HG02973 (cell line): ENCODE measurements around the gene CCL18.
"Not testable (repeated sequence)": the region's sequence is repeated elsewhere in the genome, so short reads cannot be mapped to it uniquely, and the experiment has no call there.

Experiments
- ATAC-seq: cut with Tn5 transposase; IDR thresholded peaks from one replicate; pipeline ENCODE4 v1.9.1; 2021; ENCODE audit warnings: moderate library complexity; ENCODE audit not compliant: unreplicated experiment

Gene CCL18

DNA sequence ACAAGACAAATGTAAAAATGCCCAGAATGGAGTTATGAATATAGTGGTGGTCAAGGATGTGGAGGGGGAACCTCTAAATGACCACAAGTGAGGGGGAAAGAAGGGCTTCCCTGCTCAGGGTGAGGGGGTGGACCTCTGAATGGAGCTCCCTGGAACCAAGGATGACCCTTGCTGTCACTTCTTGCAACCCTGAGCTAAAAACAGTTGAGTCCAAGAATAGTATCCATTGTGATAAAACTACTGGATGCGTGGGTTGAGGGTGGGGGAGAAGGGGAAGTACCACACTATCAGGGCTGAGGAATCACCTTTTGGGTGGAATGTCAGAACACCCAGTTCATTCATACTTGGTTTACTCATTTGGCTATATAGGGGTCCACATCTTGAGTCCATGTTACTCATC lies 34.9 kb downstream of the CCL18 start:
- ATAC-seq = not testable (repeated sequence)

DNA sequence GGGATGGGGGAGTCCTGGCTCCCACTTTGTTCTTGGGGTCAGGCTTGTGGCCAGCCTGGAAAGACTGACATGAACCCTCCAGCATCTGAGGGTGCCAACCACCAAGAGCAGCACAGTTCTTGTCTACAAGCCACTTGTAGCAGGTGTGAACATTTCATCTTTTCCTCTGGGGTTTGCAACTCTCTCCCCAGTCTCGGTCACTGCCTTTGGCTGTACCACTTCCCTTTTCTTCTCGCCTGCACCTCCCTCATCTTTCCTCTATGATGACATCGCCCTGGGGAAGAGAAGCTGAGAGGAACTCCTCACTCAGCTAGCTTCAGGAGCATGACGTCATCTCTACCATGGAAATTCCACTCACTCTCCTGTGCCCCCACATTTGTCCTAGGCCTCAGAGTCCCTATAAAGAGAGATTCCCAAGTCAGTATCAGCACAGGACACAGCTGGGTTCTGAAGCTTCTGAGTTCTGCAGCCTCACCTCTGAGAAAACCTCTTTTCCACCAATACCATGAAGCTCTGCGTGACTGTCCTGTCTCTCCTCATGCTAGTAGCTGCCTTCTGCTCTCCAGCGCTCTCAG lies 39.4 kb downstream of the CCL18 start, which contains the start of gene CCL4:
Gene CCL4 (plus strand): TSS at position 427 of the 575 bp plus-strand sequence. CDS start 79 bp downstream, at position 506.
- peak; percentile 77 for ATAC-seq

DNA sequence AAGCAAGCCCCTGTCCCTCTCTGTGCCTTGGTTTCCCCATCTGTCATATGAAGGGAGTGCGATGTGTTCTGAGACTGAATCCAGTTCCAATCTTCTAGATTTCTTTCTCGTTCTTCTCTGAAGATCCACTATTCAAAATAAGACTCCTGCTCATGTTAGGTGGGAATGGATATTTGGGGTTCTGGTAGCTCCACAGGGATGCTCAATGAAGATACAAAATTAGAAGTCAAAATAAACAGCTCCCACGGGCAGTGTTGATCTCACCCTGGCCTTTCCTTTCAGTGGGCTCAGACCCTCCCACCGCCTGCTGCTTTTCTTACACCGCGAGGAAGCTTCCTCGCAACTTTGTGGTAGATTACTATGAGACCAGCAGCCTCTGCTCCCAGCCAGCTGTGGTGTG lies 40.2 kb downstream of the CCL18 start:
- ATAC-seq = not testable (repeated sequence)

DNA sequence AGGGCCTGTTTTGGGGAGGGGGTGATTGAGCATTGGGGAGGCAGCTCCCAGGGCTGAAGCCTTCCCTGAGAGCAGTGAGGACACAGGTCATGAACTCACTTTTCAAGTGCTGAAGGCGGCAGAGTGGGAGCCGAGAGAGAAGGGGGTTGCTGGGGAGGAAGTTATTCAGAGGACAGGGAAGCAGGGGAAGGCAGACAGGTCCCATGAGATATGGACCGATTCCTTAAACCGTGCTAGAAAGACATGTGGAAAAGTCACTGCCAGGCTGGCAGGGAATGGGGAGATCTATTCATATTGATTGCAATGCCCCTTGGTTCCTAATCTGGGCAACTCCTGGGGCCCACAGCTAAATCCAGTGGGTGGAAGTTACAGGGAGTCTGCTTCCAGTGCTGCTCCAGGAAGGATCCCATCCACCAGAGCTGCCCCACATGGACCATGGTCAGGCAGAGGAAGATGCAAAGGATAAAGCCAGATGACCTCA lies 40.7 kb downstream of the CCL18 start:
- no peak for ATAC-seq

DNA sequence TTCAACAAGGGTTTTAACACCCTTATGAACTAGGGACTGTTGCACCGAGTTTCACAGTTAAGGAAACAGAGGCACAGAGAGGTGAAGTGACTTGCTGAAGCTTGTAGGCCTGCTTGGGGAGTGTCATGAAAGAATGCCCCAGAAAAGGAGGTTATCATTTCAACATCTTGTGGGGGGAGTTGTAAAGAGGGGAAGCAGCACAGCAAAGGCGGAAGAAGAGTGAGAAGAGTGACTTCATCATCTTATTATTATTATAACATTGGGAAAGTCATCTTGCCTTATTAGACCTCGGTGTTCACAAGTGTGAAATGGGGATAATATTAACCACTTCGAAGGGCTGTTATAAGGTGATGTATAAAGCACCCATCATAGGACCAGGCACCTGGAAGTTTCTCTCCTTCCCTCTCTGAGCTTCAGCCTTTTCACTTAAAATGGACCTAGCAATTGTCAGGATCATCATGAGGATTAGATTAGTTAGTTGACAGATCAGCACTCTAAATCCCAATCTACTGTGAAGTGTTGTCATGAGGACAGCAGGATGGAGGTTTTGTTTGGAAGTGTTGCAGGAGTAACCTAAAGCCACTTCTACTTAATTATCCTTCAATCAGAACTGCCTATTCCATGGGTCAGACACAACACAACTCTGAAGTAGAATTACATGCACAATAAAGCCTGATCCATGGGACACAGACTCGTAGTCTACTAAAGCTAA lies 41.9 kb downstream of the CCL18 start:
- ATAC-seq = no peak

DNA sequence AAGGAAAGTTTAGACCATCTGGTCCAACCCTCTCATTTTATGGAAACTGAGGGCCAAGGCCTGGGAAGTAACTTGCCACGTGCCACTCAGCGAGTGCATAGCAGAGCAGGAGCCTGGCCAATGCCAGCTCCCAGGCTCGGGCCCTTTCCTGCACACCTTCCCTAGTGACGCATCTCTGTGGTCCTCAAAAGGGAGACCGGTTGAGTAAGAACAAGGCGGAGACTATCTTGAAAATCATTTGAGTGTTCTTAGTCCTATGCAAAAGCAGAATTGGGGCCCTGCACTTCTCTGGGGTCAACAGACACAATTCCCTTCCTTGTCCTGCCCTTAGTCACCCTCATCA lies 42.4 kb downstream of the CCL18 start:
- no peak for ATAC-seq

DNA sequence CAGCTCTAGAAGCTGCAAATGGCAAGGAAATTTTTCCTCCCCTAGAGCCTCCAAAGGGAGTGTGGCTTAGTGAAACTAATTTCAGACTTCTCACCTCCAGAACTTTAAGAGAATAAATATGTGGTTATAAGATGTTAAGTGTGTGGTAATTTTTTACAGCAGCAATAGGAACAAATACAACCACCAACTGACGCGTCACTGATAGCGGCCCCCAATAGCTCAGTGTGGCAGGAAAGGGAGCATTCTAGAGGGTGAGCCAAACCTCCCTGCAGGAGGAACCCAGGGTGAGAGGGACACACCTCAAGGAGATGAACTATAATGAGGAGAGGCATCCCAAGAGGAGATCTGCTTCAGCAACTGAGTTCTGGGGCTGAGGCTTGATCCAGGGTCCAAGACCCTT lies 43.6 kb downstream of the CCL18 start:
- no peak for ATAC-seq

DNA sequence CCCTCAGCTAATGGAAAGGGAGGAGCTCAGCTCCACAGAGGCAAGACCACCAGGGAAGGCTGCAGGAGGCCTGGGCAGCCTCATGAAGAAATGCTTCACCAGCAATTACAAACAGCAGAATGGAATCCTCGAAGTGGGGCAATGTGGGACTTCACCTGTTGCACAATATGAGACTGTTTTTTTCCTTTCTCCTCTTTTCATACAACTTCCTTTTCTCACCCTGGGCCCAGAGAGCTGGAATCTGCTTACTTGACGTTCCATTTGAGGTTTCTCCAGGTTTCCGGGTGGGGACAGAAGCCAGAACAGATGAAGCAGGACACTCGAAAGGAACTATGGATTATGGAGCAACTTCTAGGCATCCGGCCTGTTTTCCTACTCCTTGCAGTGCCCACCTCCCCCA lies 44.2 kb downstream of the CCL18 start:
- ATAC-seq = not testable (repeated sequence)

DNA sequence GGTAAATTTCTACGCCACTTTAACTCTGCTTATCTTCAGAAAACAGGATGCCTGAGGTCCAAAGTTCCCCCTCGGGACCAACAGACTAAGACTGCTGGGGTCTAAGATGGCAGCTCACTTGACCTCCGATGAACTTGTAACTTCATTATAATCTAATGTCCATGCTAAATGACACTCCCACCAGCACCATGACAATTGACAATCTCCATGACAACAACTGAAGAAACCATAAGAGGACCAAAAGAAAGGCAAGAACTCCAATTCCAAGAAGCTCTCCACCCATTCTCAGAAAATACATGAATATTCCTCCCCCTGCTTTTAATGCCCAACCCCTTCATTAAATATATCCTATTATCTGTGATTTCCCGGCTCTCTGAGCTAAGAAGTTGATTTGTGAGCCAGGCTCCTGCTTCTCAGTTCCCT lies 47.0 kb downstream of the CCL18 start:
- no peak for ATAC-seq

DNA sequence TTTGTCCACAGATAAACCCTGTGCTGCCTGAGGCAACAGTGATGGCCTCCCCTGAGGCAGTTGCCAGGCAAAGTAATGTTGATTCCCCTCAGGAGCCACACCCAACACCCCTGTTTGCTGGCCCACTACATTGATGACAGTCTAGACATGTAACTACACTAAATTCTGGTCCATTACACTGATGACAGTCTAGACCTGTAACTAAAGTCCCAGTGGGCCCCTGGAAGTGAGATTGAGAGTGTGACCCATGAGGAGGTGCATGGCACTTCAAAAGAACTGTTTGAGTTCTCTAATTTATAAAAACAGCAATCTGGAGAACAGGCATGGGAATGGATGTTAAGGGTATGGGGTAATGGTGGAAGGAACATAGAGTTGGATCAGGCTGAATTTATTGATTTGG lies 48.5 kb downstream of the CCL18 start:
- ATAC-seq = no peak

DNA sequence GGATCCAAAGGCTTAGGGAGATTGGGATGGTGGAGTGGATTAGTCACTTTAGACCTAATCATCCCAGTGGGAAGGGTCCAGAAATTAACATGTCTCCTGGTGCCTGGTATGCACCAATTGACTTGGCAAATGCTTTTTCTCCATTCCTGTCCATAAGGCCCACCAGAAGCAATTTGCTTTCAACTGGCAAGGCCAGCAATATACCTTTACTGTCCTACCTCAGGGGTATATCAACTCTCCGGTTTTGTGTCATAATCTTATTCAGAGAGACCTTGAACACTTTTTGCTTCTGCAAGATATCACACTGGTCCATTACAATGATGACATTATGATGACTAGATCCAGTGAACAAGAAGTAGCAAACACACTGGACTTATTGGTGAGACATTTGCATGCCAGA lies 49.1 kb downstream of the CCL18 start:
- not testable (repeated sequence) for ATAC-seq

DNA sequence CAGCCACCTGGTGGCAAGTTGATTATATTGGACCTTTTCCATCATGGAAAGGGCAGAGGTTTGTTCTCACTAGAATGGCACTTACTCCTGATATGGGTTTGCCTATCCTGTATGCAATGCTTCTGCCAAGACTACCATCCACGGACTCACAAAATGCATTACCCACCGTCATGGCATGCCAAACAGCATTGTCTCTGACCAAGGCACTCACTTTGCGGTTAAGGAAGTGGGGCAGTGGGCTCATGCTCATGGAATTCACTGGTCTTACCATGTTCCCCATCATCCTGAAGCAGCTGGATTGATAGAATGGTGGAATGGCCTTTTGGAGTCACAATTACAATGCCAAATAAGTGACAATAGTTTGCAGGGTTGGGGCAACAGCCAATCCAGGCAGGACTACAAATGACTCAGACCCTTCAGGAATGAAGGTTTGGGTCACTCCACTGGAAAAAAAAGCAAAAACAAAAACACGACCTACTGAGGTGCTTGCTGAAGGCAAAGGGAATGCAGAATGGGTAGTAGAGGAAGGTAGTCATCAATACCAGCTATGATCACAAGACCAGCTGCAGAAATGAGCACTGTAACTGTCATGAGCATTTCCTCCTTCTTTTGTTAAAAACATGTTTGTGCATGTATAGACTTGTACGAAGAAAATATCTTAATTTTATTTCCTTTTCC lies 51.0 kb downstream of the CCL18 start:
- not testable (repeated sequence) for ATAC-seq

DNA sequence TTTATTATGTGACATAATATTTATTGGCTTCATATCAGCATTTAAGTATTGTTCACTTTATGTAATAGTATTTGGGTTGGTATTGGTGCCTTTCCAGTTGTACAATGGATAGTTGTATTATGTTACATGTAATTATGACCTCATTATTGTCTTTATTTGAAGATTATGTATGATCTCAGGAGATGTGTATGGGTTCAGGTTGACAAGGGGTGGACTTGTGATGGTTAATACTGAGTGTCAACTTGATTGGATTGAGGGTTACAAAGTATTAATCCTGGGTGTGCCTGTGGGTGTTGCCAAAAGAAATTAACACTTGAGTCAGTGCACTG lies 51.5 kb downstream of the CCL18 start:
- not testable (repeated sequence) for ATAC-seq

DNA sequence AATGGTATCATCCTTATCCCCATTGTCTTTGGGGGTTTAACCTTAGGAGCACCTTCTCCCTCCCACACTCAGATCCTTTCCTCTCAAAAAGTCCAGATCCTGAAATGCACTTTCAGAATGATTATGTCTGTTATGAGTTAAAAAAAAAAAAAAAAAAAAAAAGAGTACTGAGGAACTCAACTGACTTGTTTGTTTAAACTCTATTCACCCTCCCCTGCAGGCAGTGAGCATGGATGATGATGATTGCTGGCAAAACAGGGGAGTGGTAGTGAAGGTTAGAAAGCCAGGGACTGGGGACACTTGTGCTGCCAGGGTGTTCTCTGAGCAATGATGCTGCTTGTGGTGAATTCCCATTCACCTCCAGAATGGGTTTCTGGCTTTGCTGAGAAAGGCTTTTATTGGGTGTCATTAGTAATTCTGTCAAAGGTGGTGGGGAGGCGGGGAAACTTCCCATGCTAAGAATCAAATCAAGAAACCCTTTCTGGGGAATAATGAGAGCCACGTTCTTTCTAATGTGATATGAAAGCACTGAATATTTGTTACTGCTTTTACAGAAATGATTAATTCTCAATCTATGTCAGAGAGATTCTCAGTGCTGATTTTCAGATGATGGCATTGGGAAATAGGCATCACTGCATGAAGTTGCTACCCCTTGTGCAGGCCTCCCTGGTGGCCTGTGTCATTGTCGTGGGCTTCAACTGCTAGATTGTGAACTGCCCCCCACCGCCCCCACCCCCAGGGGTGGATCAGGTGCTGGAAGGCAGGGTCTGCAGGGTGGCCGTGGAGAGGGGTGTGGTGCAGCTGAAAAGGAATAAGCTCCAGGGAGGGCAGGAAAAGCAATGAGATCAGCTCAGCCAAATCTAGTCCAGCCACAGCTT lies 53.7 kb downstream of the CCL18 start:
- no peak for ATAC-seq

DNA sequence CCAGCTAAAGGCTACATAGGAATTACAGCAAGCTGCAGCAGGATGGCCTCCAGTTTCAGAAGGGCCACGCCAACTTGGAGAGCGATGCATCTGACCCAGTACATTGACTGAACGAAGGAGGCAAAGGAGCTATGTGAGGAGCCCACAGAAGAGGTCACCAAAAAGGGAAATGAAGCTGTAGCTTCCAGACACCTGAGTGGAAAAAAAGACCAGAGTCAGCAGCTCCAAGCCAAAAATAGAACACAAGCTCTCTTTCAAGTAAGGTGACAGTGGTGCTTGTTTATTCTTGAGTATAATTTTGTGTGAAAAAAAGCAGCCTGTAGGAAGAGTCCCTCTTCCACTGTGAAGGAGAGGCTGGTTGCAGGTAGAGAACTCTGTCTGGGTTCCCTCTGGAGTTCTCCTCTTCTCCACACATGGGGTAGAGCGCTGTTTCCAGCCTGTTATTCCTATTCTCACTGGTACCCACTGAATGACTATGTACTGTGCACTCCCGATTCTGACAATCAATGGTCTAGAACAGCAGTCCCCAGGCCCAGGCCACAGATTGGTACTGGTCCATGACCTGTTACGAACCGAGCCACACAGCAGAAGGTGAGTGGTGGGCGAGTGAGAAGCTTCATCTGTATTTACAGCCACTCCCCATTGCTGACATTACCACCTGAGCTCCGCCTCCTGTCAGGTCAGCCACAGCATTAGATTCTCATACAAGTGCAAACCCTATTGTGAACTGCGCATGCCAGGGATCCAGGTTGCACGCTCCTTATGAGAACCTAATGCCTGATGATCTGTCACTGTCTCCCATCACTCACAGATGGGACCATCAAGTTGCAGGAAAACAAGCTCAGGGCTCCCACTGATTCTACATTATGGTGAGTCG lies 54.6 kb downstream of the CCL18 start:
- ATAC-seq = no peak

DNA sequence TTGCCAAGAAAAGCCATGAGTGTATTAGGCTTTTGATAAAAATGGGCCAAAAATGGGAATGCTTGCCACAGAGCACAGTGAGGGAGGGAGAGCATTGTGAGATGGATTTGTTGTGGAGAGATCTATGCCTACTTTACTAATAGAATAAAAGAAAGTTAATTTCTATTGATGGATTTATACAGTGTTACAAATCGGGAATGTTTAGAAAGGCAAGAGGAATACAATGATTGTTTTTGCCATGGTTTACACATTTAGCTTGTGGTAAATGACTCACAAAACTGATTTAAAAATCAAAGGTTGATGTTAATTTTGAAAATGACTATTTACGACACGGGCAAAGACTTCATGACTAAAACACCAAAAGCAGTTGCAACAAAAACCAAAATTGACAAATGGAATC lies 56.1 kb downstream of the CCL18 start:
- no peak for ATAC-seq

DNA sequence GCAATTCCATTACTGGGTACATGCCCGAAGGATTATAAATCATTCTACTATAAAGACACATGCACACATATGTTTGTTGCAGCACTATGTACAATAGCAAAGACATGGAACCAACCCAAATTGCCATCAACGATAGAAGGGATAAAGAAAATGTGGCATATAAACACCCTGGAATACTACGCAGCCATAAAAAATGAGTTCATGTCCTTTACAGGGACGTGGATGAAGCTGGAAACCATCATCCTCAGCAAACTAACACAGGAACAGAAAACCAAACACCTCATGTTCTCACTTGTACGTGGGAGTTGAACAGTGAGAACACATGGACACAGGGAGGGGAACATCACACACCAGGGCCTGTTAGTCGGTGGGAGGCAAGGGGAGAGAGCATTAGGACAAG lies 57.0 kb downstream of the CCL18 start:
- ATAC-seq = not testable (repeated sequence)
